Medulla oblongata (tissue), 1 donor: Measurements from ENCODE around the gene GNB5.

ENCODE experiments used
- DNase-seq: peaks from one replicate; pipeline ENCODE4 v3.0.0-alpha.2; 2015; ENCODE audit errors: extremely low spot score

The GNB5 gene

DNA sequence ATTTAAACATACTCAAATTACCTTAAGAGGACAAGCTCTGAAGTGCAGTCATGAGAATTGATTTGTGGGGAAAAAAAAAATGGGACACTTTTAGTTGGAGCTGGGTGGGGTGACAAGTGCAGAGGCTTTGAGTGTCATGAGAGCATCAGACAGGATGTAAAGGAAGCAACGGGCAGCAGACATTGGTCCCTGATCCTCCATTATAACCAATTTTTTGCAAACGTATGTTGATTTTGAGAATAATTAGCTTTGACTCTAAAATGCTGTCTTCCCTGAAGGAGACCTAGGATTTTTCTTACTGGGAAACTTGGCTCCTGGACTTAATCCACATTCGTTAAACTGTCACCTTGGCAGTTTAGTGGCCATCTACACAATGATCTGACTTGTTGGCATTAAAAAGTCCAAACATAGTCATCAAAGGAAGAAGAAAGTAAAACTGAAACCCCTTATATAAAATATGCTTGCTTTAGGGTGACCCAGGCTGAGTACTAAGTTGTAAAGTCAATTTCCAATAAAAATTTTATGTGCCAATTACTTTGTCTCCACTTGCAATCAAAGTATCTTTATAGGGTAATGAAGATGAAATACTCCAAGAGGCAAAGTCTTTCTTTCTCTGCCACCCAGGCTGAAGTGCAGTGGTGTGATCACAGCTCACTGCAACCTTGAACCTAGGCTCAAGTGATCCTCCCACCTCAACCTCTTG lies 124.2 kb downstream of the GNB5 start:
- no peak for DNase-seq
